Measurements from ENCODE around the gene KCTD20.
"Not testable (repeated sequence)": the region's sequence is repeated elsewhere in the genome, so short reads cannot be mapped to it uniquely, and the experiment has no call there.

The KCTD20 gene

DNA sequence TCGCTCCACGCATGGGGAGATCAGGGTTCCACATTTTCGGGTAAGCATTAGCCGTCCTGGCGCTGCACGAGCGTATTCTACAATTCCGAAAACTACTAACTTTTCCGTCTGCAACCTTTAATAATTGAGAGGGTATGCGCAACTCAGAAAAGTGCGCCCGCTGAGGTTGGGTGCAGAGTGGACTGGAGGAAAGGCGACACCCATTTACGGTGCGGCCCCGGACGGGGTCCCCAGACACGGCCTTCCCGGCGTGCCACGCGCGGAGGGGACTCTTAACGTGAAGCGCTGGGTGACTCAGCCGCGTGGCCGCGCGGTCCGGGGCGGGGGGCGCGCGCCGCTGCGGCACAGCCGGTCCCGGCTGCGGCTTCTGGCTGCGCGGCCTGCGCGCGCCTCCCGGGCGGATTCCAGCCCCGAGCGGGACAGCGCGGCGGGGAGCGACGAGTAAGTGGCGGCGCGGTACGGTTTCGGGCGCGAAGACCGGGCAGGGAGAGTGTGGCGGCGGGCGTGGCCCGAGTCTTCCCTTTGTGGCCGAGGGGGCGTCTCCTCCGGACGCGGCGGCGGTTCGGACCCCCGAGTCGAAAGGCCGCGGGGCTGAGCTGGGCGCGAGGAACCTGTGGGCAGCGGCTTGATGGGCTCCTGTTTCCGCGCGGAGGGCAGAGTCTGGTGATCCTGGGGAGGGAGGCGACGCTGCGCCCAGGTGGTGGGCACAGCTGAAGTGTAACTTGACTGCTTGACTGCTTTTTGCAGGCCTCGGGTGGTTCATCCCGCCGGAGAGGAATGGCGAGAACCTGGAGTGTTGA, at the start of gene KCTD20, which contains the start of gene PXT1:
Gene KCTD20 (plus strand): TSS at position 330 of the 800 bp plus-strand sequence. CDS start 27,098 bp downstream, outside the sequence.
Gene PXT1 (minus strand): TSS at position 184 of the 800 bp plus-strand sequence. CDS start 16,772 bp downstream, outside the sequence.
- DNase-seq, result peak; percentile 95 to 97
- no peak for TF ChIP-seq GATA1 (IDR thresholded peaks at IDR 0.05; ENCODE audit: low read depth, low read length)
- peak; percentile 97 for TF ChIP-seq POLR2A (IDR thresholded peaks at IDR 0.05; ENCODE audit: low read length)

DNA sequence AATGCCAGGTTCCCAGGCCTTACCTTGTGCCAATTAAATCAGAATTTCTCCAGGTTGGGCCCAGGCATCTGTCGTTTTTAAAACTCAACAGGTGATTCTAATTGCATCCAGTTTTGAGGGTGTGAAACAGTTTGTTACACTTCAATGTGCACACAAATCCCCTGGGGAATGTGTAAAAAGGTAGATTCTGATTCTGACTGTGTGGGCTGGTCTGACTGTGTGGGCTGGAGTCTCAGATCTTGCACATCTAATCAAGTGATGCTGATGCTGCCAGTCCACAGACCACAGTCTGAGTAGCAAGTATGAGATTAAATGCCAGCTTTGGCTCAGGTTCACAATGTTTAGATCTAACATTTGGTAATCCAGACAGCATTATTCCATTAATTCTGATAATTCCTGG, 42.8 kb upstream of the KCTD20 start:
- DNase-seq, result no peak
- no peak for TF ChIP-seq GATA1 (IDR thresholded peaks at IDR 0.05; ENCODE audit: low read depth, low read length)
- TF ChIP-seq POLR2A (IDR thresholded peaks at IDR 0.05; ENCODE audit: low read length), result no peak

DNA sequence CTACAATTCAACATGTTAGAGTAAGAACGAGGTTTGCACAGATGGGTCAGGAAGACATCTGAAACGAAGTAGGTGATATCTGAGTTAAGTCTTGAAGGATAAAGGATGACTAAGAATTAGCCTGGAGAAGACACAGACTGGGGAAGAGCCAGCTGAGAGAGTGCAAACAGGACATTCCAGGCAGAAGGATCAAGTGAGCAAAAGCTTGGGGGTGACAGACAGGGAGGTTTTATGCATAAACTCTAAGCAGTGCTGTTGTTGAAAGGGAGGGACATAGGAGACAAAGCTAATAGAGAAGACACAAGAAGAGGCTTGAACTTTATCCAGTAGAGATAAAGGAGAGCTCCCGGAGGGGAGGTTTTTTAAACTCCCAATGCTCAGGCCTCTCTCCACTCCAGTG, 40.3 kb upstream of the KCTD20 start:
- DNase-seq, result no peak
- TF ChIP-seq POLR2A (IDR thresholded peaks at IDR 0.05; ENCODE audit: low read length), result no peak
- no peak for TF ChIP-seq GATA1 (IDR thresholded peaks at IDR 0.05; ENCODE audit: low read depth, low read length)

DNA sequence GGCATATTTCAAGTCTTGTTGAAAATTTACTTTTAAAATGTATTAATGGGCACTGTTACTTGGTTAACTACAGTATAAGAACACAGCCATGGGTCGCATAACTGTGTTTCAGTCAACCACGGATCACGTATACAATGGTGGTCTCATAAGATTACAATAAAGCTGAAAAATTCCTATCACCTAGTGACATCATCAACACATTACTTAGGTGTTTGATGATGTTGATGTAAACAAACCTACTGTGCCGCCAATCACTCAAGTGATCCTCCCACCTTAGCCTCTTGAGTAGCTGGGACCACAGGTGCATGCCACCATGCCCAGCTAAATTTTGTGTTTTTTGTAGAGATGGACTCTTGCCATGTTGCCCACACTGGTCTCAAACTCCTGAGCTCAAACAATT, 38.6 kb upstream of the KCTD20 start:
- TF ChIP-seq GATA1 (IDR thresholded peaks at IDR 0.05; ENCODE audit: low read depth, low read length) (no peak), POLR2A (IDR thresholded peaks at IDR 0.05; ENCODE audit: low read length) (no peak)
- DNase-seq, result no peak

DNA sequence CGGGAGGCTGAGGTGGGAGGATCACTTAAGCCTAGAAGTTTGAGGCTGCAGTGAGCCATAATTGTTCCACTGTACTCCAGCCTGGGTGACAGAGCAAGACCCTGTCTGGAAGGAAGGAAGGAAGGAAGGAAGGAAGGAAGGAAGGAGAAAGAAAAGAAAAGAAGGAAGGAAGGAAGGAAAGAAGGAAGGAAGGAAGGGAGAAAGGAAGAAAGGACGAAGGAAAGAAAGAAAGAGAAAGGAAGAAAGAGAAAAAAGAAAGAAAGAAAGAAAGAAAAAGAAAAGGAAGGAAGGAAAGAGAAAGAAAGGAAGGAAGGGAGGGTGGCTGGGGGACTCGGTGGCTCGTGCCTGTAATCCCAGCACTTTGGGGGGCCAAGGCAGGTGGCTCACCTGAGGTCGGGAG, 33.1 kb upstream of the KCTD20 start:
- DNase-seq, result not testable (repeated sequence)

DNA sequence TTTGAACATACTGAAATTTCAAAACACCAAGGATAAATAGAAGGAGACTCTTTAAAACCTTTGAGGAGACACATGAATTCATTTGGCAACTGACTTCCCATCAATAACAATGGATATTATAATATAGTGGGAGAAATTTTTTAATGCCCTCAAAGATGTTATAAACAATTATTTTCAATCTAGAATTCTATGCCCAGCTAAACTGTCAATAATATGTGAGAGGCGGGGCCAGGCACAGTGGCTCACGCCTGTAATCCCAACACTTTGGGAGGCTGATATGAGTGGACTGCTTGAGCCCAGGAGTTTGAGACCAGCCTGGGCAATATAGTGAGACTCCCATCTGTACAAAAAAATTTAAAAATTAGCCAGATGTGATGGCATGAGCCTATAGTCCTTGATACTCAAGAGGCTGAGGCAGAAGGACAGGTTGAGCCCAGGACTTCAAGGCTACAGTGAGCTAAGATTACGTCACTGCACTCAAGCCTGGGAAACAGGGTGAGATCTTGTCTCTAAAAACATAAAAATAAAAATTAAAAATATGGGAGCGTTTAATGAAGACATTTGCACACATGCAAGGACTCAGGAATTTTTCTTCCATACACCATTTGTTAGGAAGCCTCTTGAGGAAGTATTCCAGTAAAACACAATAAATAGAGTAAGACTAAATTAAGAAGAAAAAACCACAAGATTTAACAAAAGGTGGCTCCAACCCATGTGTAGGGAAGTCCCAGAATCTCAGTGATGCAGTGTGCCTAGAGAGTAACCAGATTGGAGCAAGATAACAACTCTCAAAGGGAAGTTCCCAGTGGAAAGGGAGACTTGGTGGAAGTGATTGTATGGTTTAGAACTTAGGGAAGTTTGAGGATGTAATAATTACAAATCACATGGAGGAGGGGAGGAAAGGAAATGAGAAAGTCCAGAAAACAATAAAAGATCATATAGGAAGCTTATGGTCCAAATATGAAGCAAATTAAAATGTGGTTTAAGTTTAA, 29.0 kb upstream of the KCTD20 start:
- DNase-seq, result no peak
- TF ChIP-seq POLR2A (IDR thresholded peaks at IDR 0.05; ENCODE audit: low read length) (no peak), GATA1 (IDR thresholded peaks at IDR 0.05; ENCODE audit: low read depth, low read length) (no peak)

DNA sequence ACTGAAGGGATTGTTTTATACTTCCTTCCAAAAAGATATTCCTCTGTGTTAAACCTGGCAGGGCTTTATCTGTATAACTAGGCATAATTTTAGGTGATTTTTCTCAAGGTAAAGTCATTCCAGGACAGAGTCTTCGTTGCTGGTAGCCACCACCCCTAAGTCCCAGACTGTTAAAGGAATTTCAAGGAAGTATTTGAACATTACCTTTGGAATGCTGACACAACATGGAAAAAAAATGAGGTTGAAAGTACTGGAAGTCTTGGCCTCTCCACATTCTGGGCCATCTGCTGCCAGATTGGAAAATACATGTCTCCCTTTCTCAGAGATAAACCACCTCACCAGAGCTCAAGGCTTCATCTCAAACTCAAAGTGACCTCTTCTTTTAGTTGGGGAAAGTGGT, 28.3 kb upstream of the KCTD20 start:
- DNase-seq, result no peak
- TF ChIP-seq GATA1 (IDR thresholded peaks at IDR 0.05; ENCODE audit: low read depth, low read length) (no peak), POLR2A (IDR thresholded peaks at IDR 0.05; ENCODE audit: low read length) (no peak)

DNA sequence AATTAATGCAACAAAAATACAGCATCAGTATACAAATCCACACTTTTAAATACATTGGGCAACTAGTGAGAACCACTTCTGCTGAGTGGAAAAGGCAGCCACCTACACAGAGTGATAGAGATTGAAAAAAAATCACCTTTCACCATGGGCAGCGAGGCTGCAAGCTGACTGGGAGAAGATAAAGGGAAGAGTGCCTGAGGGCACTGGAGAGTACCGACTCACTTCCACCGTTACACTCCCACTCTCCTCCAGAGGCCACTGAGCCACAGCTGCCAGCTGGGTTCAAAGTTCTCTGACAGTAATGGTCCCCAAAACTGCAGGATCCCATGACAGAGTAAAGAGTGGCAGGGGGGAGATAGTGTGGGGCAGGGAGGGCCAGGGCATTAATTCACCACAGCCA, 24.2 kb upstream of the KCTD20 start:
- no peak for DNase-seq
- TF ChIP-seq POLR2A (IDR thresholded peaks at IDR 0.05; ENCODE audit: low read length) (no peak), GATA1 (IDR thresholded peaks at IDR 0.05; ENCODE audit: low read depth, low read length) (no peak)

DNA sequence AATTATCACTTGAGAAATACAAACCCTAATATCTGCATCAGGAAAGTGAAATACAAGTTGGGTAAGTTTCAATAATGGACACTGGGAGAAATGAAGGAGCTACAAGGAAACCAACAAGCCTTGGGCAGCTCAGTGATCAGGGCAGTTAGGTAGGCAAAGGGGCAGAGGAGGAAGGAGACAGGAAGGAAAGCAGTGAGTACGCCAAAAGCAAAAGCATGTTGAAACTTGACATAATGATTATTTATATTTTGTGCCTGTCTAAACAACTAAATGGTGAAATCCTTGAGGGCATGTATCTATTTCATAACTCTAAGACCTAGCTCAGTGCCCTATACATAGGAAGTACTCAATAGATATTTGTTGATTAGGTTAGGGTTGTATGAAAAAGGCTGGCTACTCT, 23.5 kb upstream of the KCTD20 start:
- TF ChIP-seq GATA1 (IDR thresholded peaks at IDR 0.05; ENCODE audit: low read depth, low read length) (no peak), POLR2A (IDR thresholded peaks at IDR 0.05; ENCODE audit: low read length) (no peak)
- DNase-seq, result no peak

DNA sequence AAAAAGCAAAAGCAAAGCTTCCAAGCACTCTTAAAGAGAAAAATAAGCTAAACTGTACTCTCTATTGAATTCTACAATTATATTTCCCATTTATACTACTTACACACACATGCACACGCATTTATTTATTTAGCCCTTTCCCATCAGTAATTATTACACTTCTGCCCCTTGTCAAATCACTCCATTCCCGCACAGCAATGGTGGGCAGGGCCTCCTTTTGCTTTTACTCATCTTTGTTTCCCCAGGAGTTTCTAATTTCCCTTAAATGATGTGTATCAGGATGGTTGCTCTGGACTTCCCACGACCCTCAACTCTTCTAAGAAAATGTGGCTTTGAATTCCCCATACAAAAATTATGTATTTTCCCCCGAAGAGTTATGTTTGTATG, 20.1 kb upstream of the KCTD20 start:
- TF ChIP-seq GATA1 (IDR thresholded peaks at IDR 0.05; ENCODE audit: low read depth, low read length), result no peak
- TF ChIP-seq POLR2A (IDR thresholded peaks at IDR 0.05; ENCODE audit: low read length), result no peak
- no peak for DNase-seq

DNA sequence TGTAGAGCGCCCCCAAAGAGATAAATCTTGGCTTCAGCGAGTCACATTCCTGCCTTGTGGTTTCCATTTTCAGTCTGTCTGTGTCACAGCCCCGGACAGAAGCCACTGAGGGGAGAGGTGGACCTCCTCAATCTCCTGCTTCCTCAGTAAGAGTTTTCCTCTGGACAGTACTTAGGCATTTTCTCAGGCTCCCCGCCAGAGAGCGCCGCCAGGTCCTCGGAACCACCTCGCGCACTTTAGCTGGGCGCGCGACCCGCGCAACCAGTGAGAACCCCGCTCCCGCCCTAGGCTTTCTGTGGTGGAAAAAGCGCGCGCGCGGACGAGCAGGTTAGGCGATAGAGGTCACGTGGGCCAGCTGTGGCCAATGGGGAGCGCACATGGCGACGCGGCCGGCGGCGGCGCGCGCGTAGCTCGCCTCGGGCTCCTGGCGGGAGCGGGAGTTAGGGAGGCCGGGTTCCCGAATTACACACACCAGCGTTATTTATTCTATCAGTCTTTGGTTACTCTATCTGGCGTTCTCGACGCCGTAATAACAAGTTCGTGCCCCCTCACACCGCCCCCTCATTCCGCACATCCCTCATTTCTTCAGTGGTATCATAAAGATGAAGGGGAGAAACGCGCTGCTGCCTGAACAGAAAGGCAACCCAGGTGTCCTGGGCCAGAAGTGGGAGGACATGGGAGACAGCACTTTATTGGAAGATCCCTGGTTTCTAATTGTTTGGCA, 19.5 kb upstream of the KCTD20 start:
- TF ChIP-seq POLR2A (IDR thresholded peaks at IDR 0.05; ENCODE audit: low read length), result peak; percentile 96
- no peak for TF ChIP-seq GATA1 (IDR thresholded peaks at IDR 0.05; ENCODE audit: low read depth, low read length)
- DNase-seq, result peak; percentile 99

DNA sequence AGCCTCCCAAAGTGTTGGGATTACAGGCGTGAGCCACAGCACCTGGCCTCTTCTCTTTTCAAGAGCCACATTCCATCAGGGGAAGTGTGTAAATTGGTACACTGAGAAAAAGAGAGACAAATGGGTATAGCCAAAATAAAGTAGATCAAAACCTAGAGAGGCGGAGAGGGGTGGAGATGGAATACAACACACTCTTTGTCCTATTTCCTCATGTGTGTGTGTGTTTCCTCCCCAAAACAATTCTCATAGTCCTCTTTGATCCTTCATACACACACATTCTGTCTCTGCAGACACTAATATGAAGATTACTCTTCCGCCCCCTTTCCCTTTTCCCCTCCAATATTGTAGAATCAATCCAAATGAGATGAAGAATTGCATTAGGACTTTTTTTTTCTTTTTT, 16.2 kb upstream of the KCTD20 start:
- no peak for TF ChIP-seq POLR2A (IDR thresholded peaks at IDR 0.05; ENCODE audit: low read length)
- TF ChIP-seq GATA1 (IDR thresholded peaks at IDR 0.05; ENCODE audit: low read depth, low read length), result no peak
- no peak for DNase-seq

DNA sequence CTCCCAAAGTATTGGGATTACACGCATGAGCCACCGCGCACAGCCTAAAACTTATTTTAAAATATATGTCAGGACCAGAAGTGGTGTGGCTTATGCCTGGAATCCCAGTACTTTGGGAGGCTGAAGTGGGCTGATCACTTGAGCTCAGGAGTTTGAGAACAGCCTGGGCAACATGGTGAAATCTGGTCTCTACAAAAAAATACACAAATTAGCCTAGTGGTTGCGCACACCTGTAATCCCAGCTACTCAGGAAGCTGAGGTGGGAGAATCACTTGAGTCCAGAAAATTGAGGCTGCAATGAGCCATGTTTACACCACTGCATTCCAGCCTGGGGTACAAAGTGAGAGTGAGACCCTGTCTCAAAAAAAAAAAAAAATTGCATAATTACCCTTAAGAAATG, 13.9 kb upstream of the KCTD20 start:
- TF ChIP-seq GATA1 (IDR thresholded peaks at IDR 0.05; ENCODE audit: low read depth, low read length) (no peak), POLR2A (IDR thresholded peaks at IDR 0.05; ENCODE audit: low read length) (no peak)

DNA sequence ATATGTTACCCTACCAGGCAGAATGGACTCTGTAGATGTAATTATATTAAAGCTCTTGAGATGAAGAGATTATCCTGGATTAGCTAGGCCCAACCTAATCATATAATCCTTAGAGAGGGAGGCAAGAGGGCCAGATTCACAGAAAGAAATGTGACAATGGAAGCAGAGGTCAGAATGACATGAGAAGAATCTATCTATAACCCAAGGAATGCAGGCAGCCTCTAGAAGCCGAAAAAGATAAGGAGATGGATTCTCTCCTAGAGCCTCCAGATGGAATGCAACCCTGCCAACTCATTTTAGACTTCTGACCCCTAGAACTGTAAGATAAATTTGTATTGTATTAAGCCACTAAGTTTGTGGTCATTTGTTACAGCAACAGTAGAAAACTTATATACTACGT, 12.4 kb upstream of the KCTD20 start:
- TF ChIP-seq POLR2A (IDR thresholded peaks at IDR 0.05; ENCODE audit: low read length) (no peak), GATA1 (IDR thresholded peaks at IDR 0.05; ENCODE audit: low read depth, low read length) (no peak)
- no peak for DNase-seq

More for the DNA sequence above, 13.9 kb upstream of the KCTD20 start:
- peak; percentile 6 to 30 for DNase-seq
